Adipose tissue (tissue), 3 donors: ENCODE measurements around the gene KLHL18. TPM values are rescaled to one million over a fixed set of nuclear protein-coding genes. Genes with fewer than 3 reads are reported as not detected.
"Not testable (repeated sequence)": the region's sequence is repeated elsewhere in the genome, so short reads cannot be mapped to it uniquely, and the experiment has no call there.

Source experiments
- H3K27ac ChIP-seq: one replicate; pipeline ENCODE4 v1.5.1; 2013; ENCODE audit warnings: low read depth, low read length
- WGBS, 3 donors: extraction: QIAGEN DNeasy Blood & Tissue Kit; methylation state at CpG; one replicate each; pipeline ENCODE4 v1.1.7; 2013; 5-methylcytosine and 5-hydroxymethylcytosine counted together
- polyA plus RNA-seq, 3 donors: library from polyadenylated mRNA; stranded (reverse); fragments of 200-250 nt; gene quantifications; one replicate each; pipeline ENCODE4 v1.2.3, GENCODE V29; 2013
- donor health status: healthy with polysubstance abuse.
- donor health status: Bipolar disorder and iron deficiency.
- donor health status: healthy.

Gene KLHL18
- polyA plus RNA-seq: 10 to 100 TPM in 2 of 3 donors, 1 to 10 TPM in 1; 5.9 to 32.1 (median 31.9) TPM

- WGBS, 3 donors: 0 to 1% (median 1%) methylated on average over 82 of the region's 82 CpGs
- peak within 1 kb of the TSS; percentile 80 for H3K27ac ChIP-seq
These were observed at the start of gene KLHL18, which contains the start of gene KIF9 for GRCh38 chr3:47282424-47283192. Gene KLHL18, plus strand, starts transcription at chr3:47282944. Its CDS starts 22 bp downstream, at chr3:47282966. Gene KIF9, minus strand, starts transcription at chr3:47282799. Its CDS starts 5,425 bp downstream, at chr3:47277374.

GRCh38 chr3:47238017-47238416 is 44.7 kb upstream of the KLHL18 start:
- 92 to 94% (median 92%) methylated on average over 3 of the region's 3 CpGs for WGBS, 3 donors

GRCh38 chr3:47239929-47240328 is 42.8 kb upstream of the KLHL18 start:
- H3K27ac ChIP-seq: no peak overlapping the region
- 88 to 98% (median 90%) methylated on average over 6 of the region's 6 CpGs for WGBS, 3 donors

More at GRCh38 chr3:47238017-47238416, 44.7 kb upstream of the KLHL18 start:
- H3K27ac ChIP-seq: no peak overlapping the region

GRCh38 chr3:47243419-47244147 is 39.2 kb upstream of the KLHL18 start:
- 83 to 86% (median 84%) methylated on average over 9 of the region's 9 CpGs for WGBS, 3 donors
- H3K27ac ChIP-seq: no peak overlapping the region

- H3K27ac ChIP-seq: no peak overlapping the region
- WGBS, 3 donors: 88 to 91% (median 91%) methylated on average over 10 of the region's 10 CpGs
These were observed 38.1 kb upstream of the KLHL18 start for GRCh38 chr3:47244531-47245100.

GRCh38 chr3:47245271-47245670 is 37.5 kb upstream of the KLHL18 start:
- 90 to 95% (median 91%) methylated on average over 2 of the region's 2 CpGs for WGBS, 3 donors
- no peak overlapping the region for H3K27ac ChIP-seq

GRCh38 chr3:47247131-47248064 is 35.3 kb upstream of the KLHL18 start:
- no peak overlapping the region for H3K27ac ChIP-seq
- WGBS, 3 donors: 87 to 92% (median 91%) methylated on average over 14 of the region's 14 CpGs

GRCh38 chr3:47250309-47251060 is 32.3 kb upstream of the KLHL18 start:
- WGBS, 3 donors: 64 to 68% (median 66%) methylated on average over 7 of the region's 7 CpGs
- no peak overlapping the region for H3K27ac ChIP-seq

GRCh38 chr3:47251085-47251484 is 31.7 kb upstream of the KLHL18 start:
- 46 to 56% (median 54%) methylated on average over 3 of the region's 3 CpGs for WGBS, 3 donors
- H3K27ac ChIP-seq: not testable (repeated sequence)

- H3K27ac ChIP-seq: no peak overlapping the region
- 65 to 70% (median 68%) methylated on average over 5 of the region's 5 CpGs for WGBS, 3 donors
These were observed 31.1 kb upstream of the KLHL18 start for GRCh38 chr3:47251689-47252088.

GRCh38 chr3:47256331-47256730 is 26.4 kb upstream of the KLHL18 start:
- 82 to 89% (median 84%) methylated on average over 15 to 25 of the region's 25 CpGs for WGBS, 3 donors
- not testable (repeated sequence) for H3K27ac ChIP-seq

GRCh38 chr3:47259114-47259513 is 23.6 kb upstream of the KLHL18 start:
- WGBS, 3 donors: 85 to 97% (median 95%) methylated on average over 3 of the region's 3 CpGs

GRCh38 chr3:47260605-47261004 is 22.1 kb upstream of the KLHL18 start:
- H3K27ac ChIP-seq: no peak overlapping the region
- WGBS, 3 donors: 75 to 93% (median 76%) methylated on average over 4 of the region's 4 CpGs

More at GRCh38 chr3:47259114-47259513, 23.6 kb upstream of the KLHL18 start:
- no peak overlapping the region for H3K27ac ChIP-seq

- no peak overlapping the region for H3K27ac ChIP-seq
- 90 to 91% (median 91%) methylated on average over 3 of the region's 3 CpGs for WGBS, 3 donors
These were observed 21.4 kb upstream of the KLHL18 start for GRCh38 chr3:47261301-47261700.

GRCh38 chr3:47265008-47265407 is 17.7 kb upstream of the KLHL18 start:
- H3K27ac ChIP-seq: no peak overlapping the region
- 94 to 100% (median 100%) methylated on average over 1 of the region's 1 CpG for WGBS, 3 donors

- no peak overlapping the region for H3K27ac ChIP-seq
- 91 to 92% (median 91%) methylated on average over 10 of the region's 10 CpGs for WGBS, 3 donors
These were observed 16.9 kb upstream of the KLHL18 start for GRCh38 chr3:47265725-47266428.
